ENCODE results near the gene SPN.

DNA sequence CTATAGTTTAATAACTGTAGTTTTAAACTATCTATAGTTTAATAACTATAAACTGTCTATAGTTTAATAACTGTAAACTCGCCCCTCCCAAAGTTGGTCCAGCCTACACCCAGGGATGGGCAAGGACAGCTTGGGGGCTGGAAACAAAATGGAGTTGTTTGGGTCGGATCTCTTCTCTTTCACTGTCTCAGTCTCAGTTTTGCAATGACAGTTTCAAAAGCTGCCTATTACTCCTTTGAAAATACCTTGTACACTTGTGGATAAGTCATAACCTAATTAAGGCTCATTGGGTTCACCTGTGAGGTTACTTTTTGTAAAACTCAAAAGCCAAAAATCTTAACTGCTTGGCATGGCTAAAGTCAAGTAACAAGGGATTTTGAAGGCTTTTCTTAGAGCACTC lies 51.3 kb downstream of the SPN start:
- TF ChIP-seq, protein P1, sequence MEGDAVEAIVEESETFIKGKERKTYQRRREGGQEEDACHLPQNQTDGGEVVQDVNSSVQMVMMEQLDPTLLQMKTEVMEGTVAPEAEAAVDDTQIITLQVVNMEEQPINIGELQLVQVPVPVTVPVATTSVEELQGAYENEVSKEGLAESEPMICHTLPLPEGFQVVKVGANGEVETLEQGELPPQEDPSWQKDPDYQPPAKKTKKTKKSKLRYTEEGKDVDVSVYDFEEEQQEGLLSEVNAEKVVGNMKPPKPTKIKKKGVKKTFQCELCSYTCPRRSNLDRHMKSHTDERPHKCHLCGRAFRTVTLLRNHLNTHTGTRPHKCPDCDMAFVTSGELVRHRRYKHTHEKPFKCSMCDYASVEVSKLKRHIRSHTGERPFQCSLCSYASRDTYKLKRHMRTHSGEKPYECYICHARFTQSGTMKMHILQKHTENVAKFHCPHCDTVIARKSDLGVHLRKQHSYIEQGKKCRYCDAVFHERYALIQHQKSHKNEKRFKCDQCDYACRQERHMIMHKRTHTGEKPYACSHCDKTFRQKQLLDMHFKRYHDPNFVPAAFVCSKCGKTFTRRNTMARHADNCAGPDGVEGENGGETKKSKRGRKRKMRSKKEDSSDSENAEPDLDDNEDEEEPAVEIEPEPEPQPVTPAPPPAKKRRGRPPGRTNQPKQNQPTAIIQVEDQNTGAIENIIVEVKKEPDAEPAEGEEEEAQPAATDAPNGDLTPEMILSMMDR (IDR thresholded peaks at IDR 0.05), result no peak
- TF ChIP-seq POLR2A (IDR thresholded peaks at IDR 0.05), result no peak
